8988T (cell line): ENCODE measurements around the gene RABGEF1.
"Not testable (repeated sequence)": the region's sequence is repeated elsewhere in the genome, so short reads cannot be mapped to it uniquely, and the experiment has no call there.

ENCODE experiments used
- DNase-seq: peaks from one replicate; pipeline ENCODE4 v3.0.0; 2011

Gene RABGEF1

DNA sequence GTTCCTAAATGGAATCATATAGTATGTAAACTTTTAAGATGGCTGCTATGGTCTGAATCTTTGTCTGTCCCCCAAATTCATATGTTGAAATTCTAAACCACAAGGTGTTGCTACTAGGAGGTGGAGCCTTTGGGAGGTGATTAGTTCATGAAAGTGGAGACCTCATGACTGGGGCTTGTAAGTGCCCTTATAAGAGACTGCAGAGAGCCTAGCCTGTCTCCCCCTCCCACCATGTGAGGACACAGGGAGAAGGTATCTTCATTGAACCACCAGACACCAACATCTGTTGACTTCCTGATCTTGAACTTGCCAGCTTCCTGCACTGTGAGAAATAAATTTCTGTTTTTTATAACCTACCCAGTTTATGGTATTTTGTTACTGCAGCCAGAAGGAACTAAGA lies 27.0 kb downstream of the RABGEF1 start:
- not testable (repeated sequence) for DNase-seq

DNA sequence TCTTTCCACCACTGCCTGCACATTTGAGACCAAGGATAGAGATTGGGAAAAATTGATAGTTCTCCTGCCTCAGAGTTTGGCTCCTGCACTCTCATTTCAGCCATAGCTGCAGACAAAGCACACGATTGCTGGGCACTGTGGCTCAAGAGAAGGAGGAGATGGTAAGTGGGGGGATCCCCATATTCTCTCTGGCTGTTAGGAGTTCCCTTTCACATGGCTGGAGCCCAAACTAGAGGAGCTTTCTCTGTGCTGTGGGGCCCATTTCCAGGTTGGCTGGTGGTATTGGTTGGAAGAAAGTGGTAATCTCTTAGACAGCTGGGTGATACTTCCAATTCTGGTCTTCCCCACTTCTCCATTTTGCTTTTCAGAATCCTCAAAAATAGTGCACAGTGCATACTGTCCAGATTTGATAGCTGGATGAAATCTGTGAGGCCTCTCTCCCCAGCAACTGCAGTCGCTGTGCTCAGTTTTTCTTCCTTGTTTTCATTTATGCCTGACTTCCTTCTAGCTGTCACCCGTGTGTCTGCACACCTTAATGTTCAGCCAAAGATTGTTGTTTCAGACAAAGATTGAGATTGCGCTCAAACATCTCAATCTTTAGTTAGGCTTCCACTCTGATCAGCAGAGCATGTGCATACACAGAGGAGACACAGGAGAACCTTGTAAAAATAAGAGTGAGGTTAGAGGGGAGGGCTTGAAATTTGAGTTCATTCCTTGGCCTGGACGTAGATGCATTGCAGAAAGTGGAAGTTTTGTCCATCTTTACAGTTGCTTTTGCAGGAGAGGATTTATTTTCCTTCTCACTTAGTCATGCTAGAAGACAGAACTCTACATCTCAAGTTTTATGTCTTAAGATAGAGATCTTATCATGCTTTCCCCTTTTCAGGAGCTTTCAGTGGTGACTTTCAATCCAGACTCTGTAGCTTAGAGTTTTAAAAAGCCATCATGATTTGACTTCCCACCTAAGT lies 28.6 kb downstream of the RABGEF1 start:
- no peak for DNase-seq

DNA sequence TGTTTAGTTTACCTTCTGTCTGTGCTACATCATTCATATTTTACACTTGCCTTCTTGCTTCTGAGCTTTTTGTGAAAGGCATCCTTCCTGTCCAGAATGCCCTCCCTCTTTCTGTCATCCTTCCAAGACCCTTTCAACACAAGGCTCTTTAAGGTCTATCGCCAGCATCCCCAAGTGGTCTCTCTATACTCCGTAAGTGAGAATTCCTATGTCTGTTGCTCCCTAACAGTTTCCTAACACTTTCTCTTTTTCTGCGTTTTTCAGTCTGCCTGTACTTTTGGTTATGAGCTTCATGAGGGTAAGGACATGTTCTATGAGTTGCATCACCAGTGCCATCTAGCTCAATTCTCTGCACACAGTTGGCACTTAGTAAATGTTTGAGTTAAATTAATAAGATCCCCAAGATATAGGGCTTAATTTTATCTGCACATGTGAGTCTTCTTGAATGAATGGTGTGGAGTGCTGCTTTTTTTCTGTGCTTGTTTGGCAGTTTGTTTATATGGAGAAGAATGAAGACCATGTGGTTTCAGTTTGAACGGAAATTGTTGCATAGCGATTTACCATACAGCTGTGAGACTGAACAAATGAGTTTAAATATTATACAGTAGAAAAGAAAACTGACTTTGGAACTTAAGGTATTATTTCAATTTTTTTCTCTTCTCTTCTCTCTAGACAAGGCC lies 29.4 kb downstream of the RABGEF1 start:
- no peak for DNase-seq

DNA sequence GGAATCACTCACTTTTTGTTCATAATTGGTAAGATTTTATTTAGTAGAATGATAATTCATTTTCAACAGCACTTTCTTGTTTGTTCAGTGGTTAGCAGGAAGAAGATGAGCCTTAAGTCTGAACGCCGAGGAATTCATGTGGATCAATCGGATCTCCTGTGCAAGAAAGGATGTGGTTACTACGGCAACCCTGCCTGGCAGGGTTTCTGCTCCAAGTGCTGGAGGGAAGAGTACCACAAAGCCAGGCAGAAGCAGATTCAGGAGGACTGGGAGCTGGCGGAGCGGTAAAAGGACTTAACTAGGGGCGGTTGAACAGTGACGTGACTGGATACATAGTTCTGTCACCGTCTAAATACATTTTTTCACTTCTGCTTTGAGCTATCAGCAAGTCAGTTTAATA lies 31.3 kb downstream of the RABGEF1 start:
- no peak for DNase-seq

DNA sequence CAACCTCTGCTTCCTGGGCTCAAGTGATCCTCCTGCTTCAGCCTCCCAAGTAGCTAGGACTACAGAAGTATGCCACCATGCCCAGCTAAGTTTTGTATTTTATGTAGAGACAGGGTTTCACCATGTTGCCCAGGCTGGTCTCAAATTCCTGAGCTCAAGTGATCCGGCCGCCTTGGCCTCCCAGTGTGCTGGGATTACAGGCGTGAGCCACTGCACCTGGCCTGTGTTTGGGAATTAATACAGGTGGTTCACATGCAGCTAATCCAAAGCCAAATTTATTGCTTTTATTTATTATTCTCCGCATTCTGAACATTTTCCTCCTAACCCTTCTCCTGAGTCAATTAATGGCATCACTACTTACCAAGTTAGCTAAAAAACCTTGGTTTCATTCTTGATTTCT lies 33.2 kb downstream of the RABGEF1 start:
- DNase-seq: not testable (repeated sequence)

DNA sequence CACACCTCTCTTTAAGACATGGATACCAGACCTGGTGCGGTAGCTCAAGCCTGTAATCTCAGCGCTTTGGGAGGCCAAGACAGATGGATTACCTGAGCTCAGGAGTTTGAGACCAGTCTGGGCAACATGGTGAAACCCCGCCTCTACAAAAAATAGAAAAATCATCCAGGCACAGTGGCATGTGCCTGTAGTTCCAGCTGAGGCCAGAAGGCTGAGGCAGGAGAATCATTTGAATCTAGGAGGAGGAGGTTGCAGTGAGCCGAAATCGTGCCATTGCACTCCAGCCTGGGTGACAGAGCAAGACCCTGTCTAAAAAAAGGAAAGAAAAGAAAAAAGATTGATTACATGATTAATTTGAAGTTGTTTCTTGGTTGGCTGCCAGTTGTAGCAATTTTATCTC lies 35.9 kb downstream of the RABGEF1 start:
- not testable (repeated sequence) for DNase-seq

DNA sequence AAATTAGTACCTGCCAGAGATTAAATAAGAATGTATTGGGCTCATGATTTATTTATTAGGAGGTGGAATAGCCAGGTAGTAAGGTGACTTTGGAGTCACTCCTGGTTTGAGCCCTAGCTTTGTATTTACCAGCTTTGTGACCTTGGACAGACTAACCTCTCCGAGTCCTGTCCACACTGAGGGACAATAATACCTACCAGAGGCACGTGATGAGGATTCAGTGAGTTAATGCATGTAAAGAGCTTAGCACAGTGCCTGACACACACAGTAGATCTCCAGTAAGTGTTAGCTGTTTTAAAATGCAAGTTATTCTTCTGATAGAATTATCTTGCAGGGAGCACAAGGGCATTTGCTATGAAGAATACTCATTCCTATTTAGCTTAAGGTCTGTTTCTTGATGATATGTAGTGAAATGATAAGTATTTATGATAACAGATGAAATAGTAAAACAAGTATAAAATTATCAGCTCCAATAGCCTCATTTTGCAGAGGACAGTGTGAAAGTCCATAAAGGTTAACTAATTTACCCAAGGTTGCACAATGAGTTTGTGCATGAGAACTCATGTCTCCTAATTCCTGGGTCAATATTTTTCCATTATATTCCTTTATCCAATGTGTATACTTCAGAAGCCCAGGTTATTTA lies 36.4 kb downstream of the RABGEF1 start:
- no peak for DNase-seq

DNA sequence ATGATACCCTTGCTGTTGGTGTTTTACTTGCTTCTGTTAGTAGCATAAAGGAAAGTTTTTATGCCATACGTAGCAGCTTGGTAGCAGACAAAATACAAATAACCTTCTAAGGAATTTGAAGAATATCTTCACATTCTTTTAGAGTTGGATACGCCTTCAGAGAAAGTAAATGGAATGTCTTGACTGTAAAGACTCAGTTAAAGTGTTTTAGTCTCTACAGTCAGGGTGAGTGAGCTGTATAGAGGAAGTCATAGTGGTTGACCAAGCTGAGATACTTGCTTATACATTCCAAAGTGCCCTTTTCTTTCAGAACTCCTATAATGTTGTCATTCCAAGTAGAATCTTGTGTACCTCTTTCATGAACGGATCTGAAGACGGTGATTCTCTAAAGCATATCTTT lies 37.7 kb downstream of the RABGEF1 start:
- no peak for DNase-seq

DNA sequence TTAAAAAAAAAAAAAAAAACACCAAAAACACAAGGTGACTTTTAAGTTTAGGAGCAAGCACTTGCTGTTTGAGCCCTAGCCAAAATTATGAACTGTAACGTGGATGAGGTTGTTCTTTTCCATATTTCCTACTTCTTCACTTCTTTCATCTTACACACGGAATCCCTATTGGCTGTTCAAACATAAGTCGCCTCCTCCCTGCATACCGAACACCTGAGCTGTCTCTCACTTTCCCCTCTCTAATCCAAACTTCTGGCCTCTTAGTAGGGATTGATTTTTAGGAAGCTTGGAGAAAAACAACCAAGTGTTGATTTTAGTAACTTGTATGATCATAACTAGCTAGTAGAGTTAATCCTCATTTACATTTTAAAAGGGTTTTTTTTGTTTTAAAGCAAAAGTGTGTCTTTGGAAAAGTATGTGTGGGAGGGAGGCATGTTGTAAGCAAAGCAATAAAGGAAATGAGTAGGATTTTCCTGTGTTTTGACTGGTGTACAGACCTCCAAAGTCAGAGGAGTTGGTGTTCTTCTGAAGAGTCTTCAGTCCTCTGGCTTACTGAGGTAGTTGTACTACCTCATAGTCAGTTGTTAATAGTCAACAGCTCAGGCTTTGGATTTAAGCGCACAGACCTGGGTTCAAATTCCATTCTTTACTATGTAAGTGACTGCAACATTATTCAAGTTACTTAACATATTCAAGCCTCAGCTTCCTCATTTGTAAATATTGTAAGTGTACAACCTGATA lies 39.3 kb downstream of the RABGEF1 start:
- no peak for DNase-seq

DNA sequence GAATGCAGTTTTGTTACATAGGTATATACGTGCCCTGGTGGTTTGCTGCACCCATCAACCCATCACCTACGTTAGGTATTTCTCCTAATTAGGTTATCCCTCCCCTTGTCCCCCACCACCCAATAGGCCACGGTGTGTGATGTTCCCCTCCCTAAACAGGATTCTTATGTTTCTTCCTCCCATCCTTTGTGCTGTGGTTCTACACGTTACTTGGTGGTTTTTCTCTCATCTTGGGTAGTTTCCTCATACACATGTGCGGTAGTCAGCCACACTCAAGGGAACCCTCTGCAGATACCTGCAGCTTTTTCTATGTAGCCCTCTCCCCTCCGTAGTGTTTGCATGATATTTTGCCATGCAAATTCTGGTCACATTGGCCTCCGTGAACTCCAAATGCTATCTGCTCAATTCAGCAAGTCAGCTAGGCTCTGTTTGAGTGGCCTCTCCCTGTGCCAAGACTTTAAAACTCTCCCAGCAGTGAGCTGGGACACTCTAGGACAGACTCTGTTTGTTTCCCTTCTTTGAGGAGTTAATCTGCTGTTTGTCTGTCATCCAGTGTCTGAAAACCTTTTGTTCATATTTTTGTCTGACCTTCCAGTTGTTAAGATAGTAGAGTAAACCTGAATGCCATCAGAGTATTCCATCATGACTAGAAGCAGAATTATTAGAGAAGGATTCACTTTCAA lies 41.0 kb downstream of the RABGEF1 start:
- no peak for DNase-seq

DNA sequence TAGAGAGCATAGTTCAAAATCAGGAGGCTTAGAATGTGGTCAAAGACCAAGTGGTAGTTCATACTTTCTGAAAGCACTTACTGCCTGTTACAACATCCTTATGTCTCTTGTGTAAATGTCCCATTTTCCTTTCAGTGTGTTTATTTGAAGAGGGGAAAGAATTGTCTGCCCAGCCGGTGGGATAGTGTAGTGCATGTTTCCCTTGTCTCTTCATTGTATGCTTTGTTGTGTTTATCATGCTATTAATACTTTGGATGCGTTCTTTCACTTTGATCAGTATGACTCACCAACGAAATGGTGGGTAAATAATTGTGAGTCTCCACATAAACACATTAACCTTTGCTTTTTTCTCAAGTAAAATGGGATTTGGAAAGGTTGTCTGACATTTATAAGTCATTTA lies 42.3 kb downstream of the RABGEF1 start:
- DNase-seq: not testable (repeated sequence)

DNA sequence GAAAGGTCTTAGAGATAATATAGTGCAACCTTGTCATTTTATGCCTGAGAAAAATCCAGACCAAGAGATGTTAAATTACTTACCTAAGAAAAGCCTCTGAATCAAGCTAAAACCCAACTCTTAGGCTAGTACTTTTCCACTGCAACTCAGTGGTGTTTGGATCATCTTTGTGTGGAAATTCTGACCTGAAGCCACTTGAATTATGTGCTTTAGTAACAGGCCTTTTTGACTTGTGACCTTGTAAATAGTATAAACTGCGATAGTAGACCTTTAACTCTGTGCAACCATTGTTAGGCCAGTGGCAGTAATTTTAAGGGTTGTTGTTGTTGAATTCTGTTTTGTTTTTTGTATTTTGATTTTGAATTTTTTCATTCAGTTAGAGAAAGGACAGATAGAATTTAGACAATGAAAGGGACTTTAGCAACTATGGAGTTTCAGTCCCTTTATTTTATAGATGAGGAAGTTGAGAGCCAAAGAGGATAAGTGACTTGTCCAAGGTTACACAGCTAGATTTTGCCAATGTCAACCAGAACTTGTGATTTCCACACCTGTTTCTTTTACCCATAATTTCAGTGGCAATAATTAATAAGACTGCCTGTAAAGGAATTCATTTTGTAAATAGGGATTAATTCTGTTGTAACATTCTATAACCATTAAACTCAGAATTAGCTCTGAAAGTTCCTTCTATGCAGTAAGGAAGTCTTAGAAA lies 43.5 kb downstream of the RABGEF1 start:
- not testable (repeated sequence) for DNase-seq

DNA sequence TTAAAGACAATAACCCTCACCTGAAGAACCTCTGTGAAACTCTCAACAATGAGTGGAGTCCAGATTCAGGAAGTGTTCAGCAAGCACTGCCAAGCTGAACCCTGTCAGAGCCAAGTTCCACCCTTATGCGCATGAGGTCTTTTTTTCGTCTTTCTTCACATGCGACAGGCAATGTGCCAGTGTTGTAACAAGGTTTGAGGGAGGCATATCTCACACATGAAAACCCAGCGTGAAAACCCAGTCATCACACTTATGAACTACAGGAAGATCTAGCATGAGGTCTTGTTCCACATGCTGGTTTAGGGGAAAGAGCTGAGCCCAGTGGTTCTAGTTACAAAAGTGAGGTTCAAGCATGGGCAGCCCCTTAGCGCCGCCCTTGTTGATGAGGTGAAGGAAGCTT lies 49.7 kb downstream of the RABGEF1 start:
- DNase-seq: no peak

DNA sequence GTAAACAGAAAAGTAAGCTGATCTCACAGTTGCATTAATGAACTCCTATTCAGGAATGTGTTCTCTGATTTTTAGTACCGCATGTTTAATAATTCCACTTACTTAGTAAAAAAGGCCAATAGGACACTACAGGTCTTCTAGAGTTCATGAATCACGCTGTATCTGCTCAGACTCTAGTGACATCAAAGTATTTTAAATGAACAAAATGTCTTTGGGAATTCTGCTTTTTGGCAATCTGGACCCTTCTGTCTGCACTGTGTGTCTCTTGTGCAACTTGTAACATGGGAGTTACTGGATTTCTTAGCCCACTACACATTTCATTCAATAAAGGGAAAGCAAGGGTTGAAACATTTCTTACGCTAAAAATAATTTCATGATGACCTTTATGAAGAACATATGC lies 50.2 kb downstream of the RABGEF1 start:
- DNase-seq: no peak

DNA sequence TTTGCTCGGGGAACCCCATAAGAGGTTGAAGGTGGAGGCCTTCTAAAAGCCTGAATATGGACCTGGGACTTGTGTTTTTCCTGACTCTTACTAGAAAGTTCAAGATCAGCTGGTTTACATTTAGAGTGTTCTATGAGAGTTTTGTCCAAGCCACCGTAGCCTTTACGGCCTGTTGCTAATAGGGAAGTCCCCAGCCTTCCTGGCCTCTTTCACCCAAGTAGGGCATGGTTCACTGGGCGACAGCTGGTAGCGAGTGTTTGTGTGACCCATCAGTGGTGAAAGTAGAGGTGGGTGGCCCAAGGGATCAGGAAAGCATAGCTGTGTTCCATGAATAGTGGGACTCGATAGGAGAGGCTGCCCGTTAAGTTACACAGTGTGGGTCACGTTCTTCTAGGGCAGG lies 60.1 kb downstream of the RABGEF1 start:
- no peak for DNase-seq

DNA sequence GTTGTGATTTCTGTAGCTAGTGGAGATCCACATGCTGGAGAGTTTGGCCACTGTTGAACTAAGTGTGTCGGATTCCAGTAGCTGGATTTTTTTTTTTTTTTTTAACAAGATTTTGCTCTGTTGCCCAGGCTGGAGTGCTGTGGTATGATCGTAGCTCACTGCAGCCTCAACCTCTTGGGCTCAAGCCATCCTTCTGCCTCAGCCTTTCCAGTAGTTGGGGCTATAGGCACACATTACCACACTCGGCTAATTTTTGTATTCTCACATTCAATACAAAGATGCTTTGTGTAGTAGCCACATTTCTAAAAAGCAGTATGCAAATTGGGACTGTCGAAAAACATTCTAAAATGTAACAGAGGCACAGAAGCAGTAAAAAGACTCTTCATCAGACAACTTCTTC lies 63.5 kb downstream of the RABGEF1 start:
- no peak for DNase-seq

DNA sequence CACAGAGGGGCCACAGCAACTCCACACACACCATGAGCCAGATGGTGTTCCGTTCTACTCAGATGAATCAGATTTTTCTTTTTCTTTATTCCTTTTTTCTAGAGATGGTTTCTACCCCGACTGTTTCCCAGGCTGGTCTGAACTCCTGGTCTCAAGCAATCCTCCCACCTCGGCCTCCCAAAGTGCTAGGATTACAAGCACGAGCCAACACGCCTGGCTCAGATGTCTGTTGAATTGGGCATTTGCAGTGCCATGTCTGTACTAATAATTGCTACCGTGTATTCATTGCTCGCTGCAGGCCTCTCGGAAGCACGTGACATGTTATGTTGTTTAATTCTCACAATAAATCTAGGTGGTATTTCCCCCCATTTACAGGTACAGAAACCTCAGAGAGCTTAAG lies 67.2 kb downstream of the RABGEF1 start:
- DNase-seq: no peak

DNA sequence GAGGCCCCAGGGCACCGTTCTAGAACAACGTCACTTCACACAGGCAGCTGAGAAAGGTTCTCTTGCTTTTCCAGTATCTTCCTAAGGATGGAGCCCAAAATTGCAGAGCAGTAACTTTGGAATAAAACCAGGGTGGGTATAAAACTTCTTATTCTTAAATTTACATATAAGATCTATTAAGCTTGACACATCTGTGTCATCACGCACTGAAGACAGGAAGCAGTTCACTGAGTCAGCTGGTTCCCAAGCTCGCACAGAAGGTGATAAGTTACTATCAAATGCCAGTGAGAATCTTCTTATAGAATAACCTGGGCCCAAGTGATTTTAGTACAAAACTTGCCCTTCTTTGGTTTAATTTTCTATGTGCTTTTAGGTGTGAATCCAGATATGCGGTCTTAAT lies 70.2 kb downstream of the RABGEF1 start:
- no peak for DNase-seq

DNA sequence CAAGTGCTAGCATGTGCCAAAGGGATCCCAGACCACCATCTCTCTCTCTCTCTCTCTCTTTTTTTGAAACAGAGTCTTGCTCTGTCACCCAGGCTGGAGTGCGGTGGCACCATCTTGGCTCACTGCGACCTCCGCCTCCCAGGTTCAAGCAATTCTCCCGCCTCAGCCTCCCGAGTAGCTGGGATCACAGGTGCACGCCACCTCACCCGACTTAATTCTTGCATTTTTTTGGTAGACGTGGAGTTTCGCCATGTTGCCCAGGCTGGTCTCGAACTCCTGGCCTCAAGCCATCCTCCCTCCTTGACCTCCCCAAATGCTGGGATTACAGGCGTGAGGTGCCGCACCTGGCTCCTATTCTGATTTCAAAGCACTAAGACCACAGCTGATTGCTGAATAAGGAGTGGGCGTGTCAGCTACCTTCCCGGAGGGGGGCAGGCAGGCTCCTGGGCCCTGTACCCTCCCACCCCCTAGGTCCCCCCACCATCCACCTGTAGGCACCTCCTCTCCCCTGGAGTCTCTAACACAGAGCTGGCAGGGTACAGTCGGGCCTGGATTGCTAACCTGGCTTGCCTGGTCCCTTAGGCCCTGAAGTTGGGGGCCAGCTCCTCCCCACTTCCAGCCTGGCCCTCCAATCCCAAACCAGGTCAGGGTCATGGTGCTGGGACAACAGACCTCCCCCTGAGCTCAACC lies 74.8 kb downstream of the RABGEF1 start:
- DNase-seq: not testable (repeated sequence)

DNA sequence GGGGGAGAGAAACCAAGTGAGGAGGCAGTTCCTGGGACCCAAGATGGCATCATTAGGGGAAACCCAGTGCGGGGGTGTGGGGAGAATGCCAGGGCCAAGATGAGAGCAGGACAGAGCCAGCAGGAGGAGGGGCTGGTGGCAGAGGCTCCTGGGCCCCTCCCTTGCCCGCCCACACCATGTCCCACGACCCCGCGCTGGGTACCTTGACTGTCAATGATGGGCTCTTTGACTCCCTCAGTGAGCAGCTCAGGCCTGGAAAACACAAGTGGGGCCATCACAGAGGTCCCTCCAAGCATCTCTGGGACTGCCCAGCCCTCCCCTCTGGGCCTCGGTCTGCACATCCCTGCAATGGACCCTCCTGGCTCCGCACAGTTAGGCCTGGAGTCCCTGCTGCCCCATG lies 75.4 kb downstream of the RABGEF1 start:
- no peak for DNase-seq

DNA sequence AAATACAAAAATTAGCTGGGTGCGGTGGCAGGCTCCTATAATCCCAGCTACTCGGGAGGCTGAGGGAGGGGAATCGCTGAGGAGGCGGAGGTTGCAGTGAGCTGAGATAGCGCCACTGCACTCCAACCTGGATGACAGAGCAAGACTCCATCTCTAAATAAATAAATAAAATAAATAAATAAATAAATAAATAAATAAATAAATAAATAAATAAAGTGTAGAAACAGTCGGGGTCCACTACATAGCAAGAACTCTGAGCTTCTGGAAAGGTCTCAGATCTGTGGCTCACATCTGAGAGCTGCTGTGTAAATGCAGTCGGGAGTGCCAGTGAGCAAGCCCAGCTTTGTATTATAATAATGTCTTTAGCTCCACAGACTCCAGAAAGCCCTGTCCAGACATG lies 76.1 kb downstream of the RABGEF1 start:
- not testable (repeated sequence) for DNase-seq
